MM.1S (cell line): ENCODE data around the gene UBXN11.

ENCODE experiments used
- DNase-seq: peaks from one replicate; pipeline ENCODE4 v3.0.0-alpha.2; 2015
- H2AFZ ChIP-seq: fragments of 300-600 bp; sonication (generic); 2 replicates; pipeline ENCODE4 v1.6.0; 2016; ENCODE audit warnings: antibody characterized with exemption, low read length
- H3F3A ChIP-seq: fragments of 300-600 bp; sonication (generic); 2 replicates; pipeline ENCODE4 v1.6.1; 2016; ENCODE audit warnings: mild to moderate bottlenecking, antibody characterized with exemption, low read length, moderate library complexity, mixed read lengths; ENCODE audit not compliant: insufficient read depth
- H3K27ac ChIP-seq: fragments of 300-600 bp; sonication (generic); 2 replicates; pipeline ENCODE4 v1.5.1; 2016; ENCODE audit warnings: mild to moderate bottlenecking, low read length
- H3K27me3 ChIP-seq: fragments of 300-600 bp; sonication (generic); replicated peaks from 2 replicates; pipeline ENCODE4 v1.6.0; 2016; ENCODE audit warnings: low read length; ENCODE audit not compliant: insufficient read depth
- H3K36me3 ChIP-seq: fragments of 300-600 bp; sonication (generic); replicated peaks from 2 replicates; pipeline ENCODE4 v1.6.1; 2016; ENCODE audit warnings: mild to moderate bottlenecking, low read length, mixed read lengths; ENCODE audit not compliant: insufficient read depth
- H3K4me1 ChIP-seq: fragments of 300-600 bp; sonication (generic); 2 replicates; pipeline ENCODE4 v1.6.1; 2016; ENCODE audit warnings: low read length, mixed read lengths
- H3K4me2 ChIP-seq: fragments of 300-600 bp; sonication (generic); 2 replicates; pipeline ENCODE4 v1.6.0; 2016; ENCODE audit warnings: low read depth, low read length
- H3K4me3 ChIP-seq: fragments of 300-600 bp; sonication (generic); 2 replicates; pipeline ENCODE4 v1.5.1; 2016; ENCODE audit warnings: low read length, mixed read lengths
- H3K79me2 ChIP-seq: fragments of 300-600 bp; sonication (generic); 2 replicates; pipeline ENCODE4 v1.6.1; 2016; ENCODE audit warnings: mixed run types, low read length, mixed read lengths
- H3K9ac ChIP-seq: fragments of 300-600 bp; sonication (generic); 2 replicates; pipeline ENCODE4 v1.6.1; 2016; ENCODE audit warnings: low read length, mixed read lengths
- H3K9me2 ChIP-seq: fragments of 300-600 bp; sonication (generic); replicated peaks from 2 replicates; pipeline ENCODE4 v1.6.1; 2016; ENCODE audit warnings: mild to moderate bottlenecking, low read length, mixed read lengths; ENCODE audit not compliant: insufficient read depth
- H3K9me3 ChIP-seq: fragments of 300-600 bp; sonication (generic); replicated peaks from 2 replicates; pipeline ENCODE4 v1.6.1; 2016; ENCODE audit warnings: mild to moderate bottlenecking, low read length, mixed read lengths; ENCODE audit not compliant: insufficient read depth
- H4K20me1 ChIP-seq: fragments of 300-600 bp; sonication (generic); 2 replicates; pipeline ENCODE4 v1.6.1; 2016; ENCODE audit warnings: mild to moderate bottlenecking, low read length, moderate library complexity, mixed read lengths; ENCODE audit not compliant: insufficient read depth
- EZH2 ChIP-seq: fragments of 300-600 bp; sonication (generic); optimal IDR thresholded peaks from 2 replicates; pipeline ENCODE3; 2017; ENCODE audit warnings: low read depth, mild to moderate bottlenecking, antibody characterized with exemption, low read length, mixed read lengths
- EZH2phosphoT487 ChIP-seq: fragments of 300-600 bp; sonication (generic); IDR thresholded peaks from 2 replicates; pipeline ENCODE4 v1.6.1; 2018; ENCODE audit warnings: antibody characterized with exemption, low read length
- TF ChIP-seq, protein P1 (sequence below): fragments of 300-600 bp; sonication (generic); IDR thresholded peaks from 2 replicates; pipeline ENCODE4 v1.5.1; 2016; ENCODE audit warnings: antibody characterized with exemption, low read length, mixed read lengths

The UBXN11 gene

GRCh38 chr1:26281091-26281958 is 25.1 kb downstream of the UBXN11 start:
- no peak for DNase-seq
- H3F3A ChIP-seq = peaks cover 14% of the 10 kb centered on the region
- H3K79me2 ChIP-seq = peaks cover 25% of the 10 kb centered on the region
- peak overlapping the region; percentile 95; the same call in 1 of the 2 replicates for H3K4me2 ChIP-seq
- no peak overlapping the region for H2AFZ ChIP-seq
- no peaks in the 10 kb centered on the region for H3K27me3 ChIP-seq
- no peaks in the 10 kb centered on the region for H3K9me3 ChIP-seq
- no peak overlapping the region for H3K4me3 ChIP-seq
- no peak for TF ChIP-seq EZH2phosphoT487
- TF ChIP-seq EZH2 = no peak
- TF ChIP-seq, protein P1, sequence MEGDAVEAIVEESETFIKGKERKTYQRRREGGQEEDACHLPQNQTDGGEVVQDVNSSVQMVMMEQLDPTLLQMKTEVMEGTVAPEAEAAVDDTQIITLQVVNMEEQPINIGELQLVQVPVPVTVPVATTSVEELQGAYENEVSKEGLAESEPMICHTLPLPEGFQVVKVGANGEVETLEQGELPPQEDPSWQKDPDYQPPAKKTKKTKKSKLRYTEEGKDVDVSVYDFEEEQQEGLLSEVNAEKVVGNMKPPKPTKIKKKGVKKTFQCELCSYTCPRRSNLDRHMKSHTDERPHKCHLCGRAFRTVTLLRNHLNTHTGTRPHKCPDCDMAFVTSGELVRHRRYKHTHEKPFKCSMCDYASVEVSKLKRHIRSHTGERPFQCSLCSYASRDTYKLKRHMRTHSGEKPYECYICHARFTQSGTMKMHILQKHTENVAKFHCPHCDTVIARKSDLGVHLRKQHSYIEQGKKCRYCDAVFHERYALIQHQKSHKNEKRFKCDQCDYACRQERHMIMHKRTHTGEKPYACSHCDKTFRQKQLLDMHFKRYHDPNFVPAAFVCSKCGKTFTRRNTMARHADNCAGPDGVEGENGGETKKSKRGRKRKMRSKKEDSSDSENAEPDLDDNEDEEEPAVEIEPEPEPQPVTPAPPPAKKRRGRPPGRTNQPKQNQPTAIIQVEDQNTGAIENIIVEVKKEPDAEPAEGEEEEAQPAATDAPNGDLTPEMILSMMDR = no peak
- no peaks in the 10 kb centered on the region for H4K20me1 ChIP-seq
- no peak overlapping the region for H3K9ac ChIP-seq
- peaks cover 9% of the 10 kb centered on the region; the same call in 1 of the 2 replicates for H3K4me1 ChIP-seq
- H3K9me2 ChIP-seq = no peaks in the 10 kb centered on the region
- no peak overlapping the region for H3K27ac ChIP-seq
- H3K36me3 ChIP-seq = peaks cover 12% of the 10 kb centered on the region

DNA sequence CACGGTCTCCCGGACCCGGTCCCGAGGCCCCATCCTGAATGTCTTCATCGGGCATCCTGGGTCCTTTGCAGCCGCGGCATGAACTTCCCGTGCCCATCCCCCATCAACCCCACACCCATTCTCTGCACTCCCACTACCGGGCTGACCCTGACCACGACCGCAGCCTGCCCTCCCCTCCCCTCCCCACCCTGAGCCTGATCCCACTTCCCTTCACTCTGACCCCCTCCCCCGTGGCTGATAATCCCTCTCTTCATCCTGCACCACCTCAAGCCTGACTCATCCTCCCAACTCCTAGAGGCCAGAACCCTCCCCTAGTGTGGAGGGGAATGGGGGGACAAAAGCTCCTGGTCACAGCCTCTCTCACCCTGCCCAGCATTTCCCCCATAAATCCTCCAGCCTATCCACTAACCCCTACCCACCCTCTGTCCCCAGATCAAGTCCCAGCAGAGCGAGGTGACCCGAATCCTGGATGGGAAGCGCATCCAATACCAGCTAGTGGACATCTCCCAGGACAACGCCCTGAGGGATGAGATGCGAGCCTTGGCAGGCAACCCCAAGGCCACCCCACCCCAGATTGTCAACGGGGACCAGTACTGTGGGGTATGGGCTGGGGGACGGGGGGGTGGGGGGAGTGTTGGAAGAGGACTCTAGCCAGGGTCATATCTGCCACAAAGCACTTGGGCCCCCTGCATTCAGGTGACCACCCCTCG is 25.9 kb downstream of the UBXN11 start:
- peak overlapping the region; percentile 66 for H2AFZ ChIP-seq
- H3K27me3 ChIP-seq = no peaks in the 10 kb centered on the region
- H3K4me3 ChIP-seq = peak overlapping the region; percentile 86
- H3K9me2 ChIP-seq = no peaks in the 10 kb centered on the region
- TF ChIP-seq, protein P1 = no peak
- no peak for TF ChIP-seq EZH2
- TF ChIP-seq EZH2phosphoT487 = no peak
- peak overlapping the region; percentile 95 for H3K4me2 ChIP-seq
- H3K9ac ChIP-seq = peak overlapping the region; percentile 79
- H3K4me1 ChIP-seq = peaks cover 16% of the 10 kb centered on the region
- H4K20me1 ChIP-seq = no peaks in the 10 kb centered on the region
- no peak for DNase-seq
- H3K36me3 ChIP-seq = peaks cover 14% of the 10 kb centered on the region
- peaks cover 25% of the 10 kb centered on the region for H3K79me2 ChIP-seq
- peak overlapping the region; percentile 31; the same call in 1 of the 2 replicates for H3K27ac ChIP-seq
- H3F3A ChIP-seq = peaks cover 18% of the 10 kb centered on the region
- H3K9me3 ChIP-seq = no peaks in the 10 kb centered on the region

- peaks cover 25% of the 10 kb centered on the region for H3K79me2 ChIP-seq
- no peaks in the 10 kb centered on the region for H3K9me3 ChIP-seq
- DNase-seq = peak; percentile 86
- peak within 1 kb of the TSS; percentile 86 for H3K4me3 ChIP-seq
- peak within 1 kb of the TSS; percentile 95 for H3K4me2 ChIP-seq
- no peaks in the 10 kb centered on the region for H3K27me3 ChIP-seq
- peak within 1 kb of the TSS; percentile 48; the same call in 1 of the 2 replicates for H3K27ac ChIP-seq
- peaks cover 18% of the 10 kb centered on the region for H3F3A ChIP-seq
- peaks cover 14% of the 10 kb centered on the region for H3K36me3 ChIP-seq
- no peaks in the 10 kb centered on the region for H3K9me2 ChIP-seq
- no peaks in the 10 kb centered on the region for H4K20me1 ChIP-seq
- peak within 1 kb of the TSS; percentile 79 for H3K9ac ChIP-seq
- TF ChIP-seq EZH2 (no peak), EZH2phosphoT487 (no peak)
- TF ChIP-seq, protein P1 = peak; percentile 43
- peak within 1 kb of the TSS; percentile 66 for H2AFZ ChIP-seq
- peaks cover 16% of the 10 kb centered on the region for H3K4me1 ChIP-seq
Observed at GRCh38 chr1:26279456-26280332, 26.7 kb downstream of the UBXN11 start, which contains the start of gene SH3BGRL3. SH3BGRL3 (plus strand) TSS chr1:26280086; CDS start chr1:26280156, 70 bp downstream.
